Neural cell (in vitro differentiated cells): Measurements from ENCODE around the gene DOCK2. TPM values are rescaled to one million over a fixed set of nuclear protein-coding genes. Genes with fewer than 3 reads are reported as not detected.

Experiments
- H2AFZ ChIP-seq: fragments of 200-600, 300-800 bp; sonication (generic), shearing (Covaris generic); 2 replicates; pipeline ENCODE4 v1.6.0; 2014; ENCODE audit warnings: low read depth, mild to moderate bottlenecking, antibody characterized with exemption, low read length, moderate library complexity
- H3F3A ChIP-seq: fragments of 200-600 bp; shearing (Covaris generic); 2 replicates; pipeline ENCODE4 v1.6.1; 2016; ENCODE audit warnings: mild to moderate bottlenecking, moderate library complexity, mixed read lengths, antibody characterized with exemption, low read length; ENCODE audit not compliant: insufficient read depth, poor library complexity, severe bottlenecking
- H3K27ac ChIP-seq: fragments of 200-600, 300-800 bp; sonication (generic), shearing (Covaris generic); 2 replicates; pipeline ENCODE4 v1.5.1; 2014; ENCODE audit warnings: mild to moderate bottlenecking, low read length, moderate library complexity
- H3K27me3 ChIP-seq: fragments of 300-800, 200-600 bp; sonication (generic), shearing (Covaris generic); 2 replicates; pipeline ENCODE4 v1.6.0; 2014; ENCODE audit warnings: mild to moderate bottlenecking, low read depth, low read length, moderate library complexity; ENCODE audit not compliant: insufficient read depth
- H3K36me3 ChIP-seq: fragments of 300-800, 200-600 bp; sonication (generic), shearing (Covaris generic); 2 replicates; pipeline ENCODE4 v1.5.1; 2014; ENCODE audit warnings: mild to moderate bottlenecking, antibody characterized with exemption, low read length, moderate library complexity; ENCODE audit not compliant: insufficient read depth
- H3K4me2 ChIP-seq: fragments of 300-800, 200-600 bp; sonication (generic), shearing (Covaris generic); 2 replicates; pipeline ENCODE4 v1.6.0; 2014; ENCODE audit warnings: mild to moderate bottlenecking, low read length
- H3K4me3 ChIP-seq: fragments of 300-800, 200-600 bp; sonication (generic), shearing (Covaris generic); 2 replicates; pipeline ENCODE4 v1.5.1; 2014; ENCODE audit warnings: mild to moderate bottlenecking, low read length, moderate library complexity
- H3K79me2 ChIP-seq: fragments of 200-600 bp; shearing (Covaris generic); replicated peaks from 2 replicates; pipeline ENCODE4 v1.6.0; 2014; ENCODE audit warnings: mild to moderate bottlenecking, low read length, moderate library complexity; ENCODE audit not compliant: insufficient read depth
- H3K9ac ChIP-seq: fragments of 300-800, 200-600 bp; sonication (generic), shearing (Covaris generic); 2 replicates; pipeline ENCODE4 v1.6.1; 2016; ENCODE audit warnings: mild to moderate bottlenecking, low read length, mixed read lengths
- H3K9me2 ChIP-seq: fragments of 200-600 bp; shearing (Covaris generic); 2 replicates; pipeline ENCODE4 v1.6.1; 2016; ENCODE audit warnings: mild to moderate bottlenecking, low read length, mixed read lengths; ENCODE audit not compliant: insufficient read depth
- H3K9me3 ChIP-seq: fragments of 200-600, 300-800 bp; sonication (generic), shearing (Covaris generic); 2 replicates; pipeline ENCODE4 v1.6.1; 2016; ENCODE audit warnings: mild to moderate bottlenecking, mixed run types, low read length, moderate library complexity, mixed read lengths
- H4K20me1 ChIP-seq: fragments of 200-600 bp; shearing (Covaris generic); 2 replicates; pipeline ENCODE4 v1.6.1; 2016; ENCODE audit warnings: mild to moderate bottlenecking, mixed run types; ENCODE audit not compliant: insufficient read depth
- EP300 ChIP-seq: fragments of 450-650 bp; conservative IDR thresholded peaks from 2 replicates; pipeline ENCODE4 v1.6.1; 2014; ENCODE audit warnings: antibody characterized with exemption, mild to moderate bottlenecking, moderate library complexity; ENCODE audit not compliant: poor library complexity, severe bottlenecking
- EZH2 ChIP-seq: fragments of 200-600, 300-800 bp; shearing (Covaris generic), sonication (generic); IDR thresholded peaks from 2 replicates; pipeline ENCODE4 v1.6.1; 2014; ENCODE audit warnings: antibody characterized with exemption, low read length, borderline replicate concordance, mild to moderate bottlenecking; ENCODE audit not compliant: insufficient read depth, poor library complexity, severe bottlenecking
- MXI1 ChIP-seq: fragments of 450-650 bp; conservative IDR thresholded peaks from 2 replicates; pipeline ENCODE4 v1.6.1; 2014; ENCODE audit warnings: antibody characterized with exemption, mild to moderate bottlenecking; ENCODE audit not compliant: poor library complexity, severe bottlenecking
- POLR2AphosphoS5 ChIP-seq: IDR thresholded peaks from 2 replicates; pipeline ENCODE4 v1.6.1; 2012
- RAD21 ChIP-seq: fragments of 450-650 bp; conservative IDR thresholded peaks from 2 replicates; pipeline ENCODE4 v1.6.1; 2014; ENCODE audit warnings: antibody characterized with exemption, mild to moderate bottlenecking, moderate library complexity
- SMC3 ChIP-seq: fragments of 450-650 bp; conservative IDR thresholded peaks from 2 replicates; pipeline ENCODE4 v1.6.1; 2014; ENCODE audit warnings: antibody characterized with exemption, mild to moderate bottlenecking, moderate library complexity; ENCODE audit not compliant: poor library complexity
- TAF1 ChIP-seq: IDR thresholded peaks from 2 replicates; pipeline ENCODE4 v1.6.1; 2012; ENCODE audit warnings: low read depth
- polyA plus RNA-seq: library from polyadenylated mRNA; depleted of rRNA; stranded (reverse); fragments of >200 nt; gene quantifications from 2 replicates; pipeline ENCODE4 v1.2.3, GENCODE V29; 2014
- TF ChIP-seq, protein P1 (sequence below): IDR thresholded peaks from 2 replicates; pipeline ENCODE4 v1.6.1; 2012; ENCODE audit warnings: borderline replicate concordance
- TF ChIP-seq, protein P2 (sequence below): fragments of 450-650 bp; IDR thresholded peaks from 2 replicates; pipeline ENCODE4 v1.5.1; 2014; ENCODE audit warnings: antibody characterized with exemption, mild to moderate bottlenecking, moderate library complexity; ENCODE audit not compliant: poor library complexity, severe bottlenecking

The DOCK2 gene
- polyA plus RNA-seq, 1 donor from 2014 or later, result 0.15 TPM

DNA sequence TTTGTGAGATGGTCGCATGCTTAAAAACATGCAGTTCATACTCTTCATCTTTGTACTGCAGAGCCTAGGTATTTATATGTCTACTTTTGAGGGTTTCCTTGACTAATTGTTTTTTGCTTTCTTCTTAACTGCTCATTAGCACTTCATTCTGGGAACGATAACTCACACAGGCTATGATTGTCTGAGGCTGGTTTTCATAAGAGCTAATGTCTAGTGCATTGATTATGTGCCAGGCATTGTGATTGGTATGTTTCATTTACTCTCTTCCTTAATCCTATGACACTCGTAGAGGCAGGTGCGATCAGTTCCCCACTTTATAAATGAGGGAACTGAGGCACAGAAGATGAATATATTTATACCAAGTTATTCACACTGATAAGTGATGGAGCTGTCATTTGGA, 249.6 kb downstream of the DOCK2 start:
- H3K9ac ChIP-seq, result no peak overlapping the region

GRCh38 chr5:169889572-169889971, 252.5 kb downstream of the DOCK2 start:
- Histone ChIP-seq H3K9ac (no peak overlapping the region), H3K27me3 (no peaks in the 10 kb centered on the region), H3F3A (no peaks in the 10 kb centered on the region), H2AFZ (no peak overlapping the region), H3K4me3 (no peak overlapping the region), H4K20me1 (no peaks in the 10 kb centered on the region), H3K4me2 (no peak overlapping the region), H3K9me2 (no peaks in the 10 kb centered on the region), H3K36me3 (no peaks in the 10 kb centered on the region), H3K79me2 (no peaks in the 10 kb centered on the region), H3K9me3 (no peaks in the 10 kb centered on the region), H3K27ac (no peak overlapping the region)
- TF ChIP-seq TAF1, result no peak
- TF ChIP-seq RAD21, result no peak
- no peak for TF ChIP-seq EP300
- TF ChIP-seq, protein P1, sequence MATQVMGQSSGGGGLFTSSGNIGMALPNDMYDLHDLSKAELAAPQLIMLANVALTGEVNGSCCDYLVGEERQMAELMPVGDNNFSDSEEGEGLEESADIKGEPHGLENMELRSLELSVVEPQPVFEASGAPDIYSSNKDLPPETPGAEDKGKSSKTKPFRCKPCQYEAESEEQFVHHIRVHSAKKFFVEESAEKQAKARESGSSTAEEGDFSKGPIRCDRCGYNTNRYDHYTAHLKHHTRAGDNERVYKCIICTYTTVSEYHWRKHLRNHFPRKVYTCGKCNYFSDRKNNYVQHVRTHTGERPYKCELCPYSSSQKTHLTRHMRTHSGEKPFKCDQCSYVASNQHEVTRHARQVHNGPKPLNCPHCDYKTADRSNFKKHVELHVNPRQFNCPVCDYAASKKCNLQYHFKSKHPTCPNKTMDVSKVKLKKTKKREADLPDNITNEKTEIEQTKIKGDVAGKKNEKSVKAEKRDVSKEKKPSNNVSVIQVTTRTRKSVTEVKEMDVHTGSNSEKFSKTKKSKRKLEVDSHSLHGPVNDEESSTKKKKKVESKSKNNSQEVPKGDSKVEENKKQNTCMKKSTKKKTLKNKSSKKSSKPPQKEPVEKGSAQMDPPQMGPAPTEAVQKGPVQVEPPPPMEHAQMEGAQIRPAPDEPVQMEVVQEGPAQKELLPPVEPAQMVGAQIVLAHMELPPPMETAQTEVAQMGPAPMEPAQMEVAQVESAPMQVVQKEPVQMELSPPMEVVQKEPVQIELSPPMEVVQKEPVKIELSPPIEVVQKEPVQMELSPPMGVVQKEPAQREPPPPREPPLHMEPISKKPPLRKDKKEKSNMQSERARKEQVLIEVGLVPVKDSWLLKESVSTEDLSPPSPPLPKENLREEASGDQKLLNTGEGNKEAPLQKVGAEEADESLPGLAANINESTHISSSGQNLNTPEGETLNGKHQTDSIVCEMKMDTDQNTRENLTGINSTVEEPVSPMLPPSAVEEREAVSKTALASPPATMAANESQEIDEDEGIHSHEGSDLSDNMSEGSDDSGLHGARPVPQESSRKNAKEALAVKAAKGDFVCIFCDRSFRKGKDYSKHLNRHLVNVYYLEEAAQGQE, result no peak
- TF ChIP-seq POLR2AphosphoS5, result no peak
- TF ChIP-seq MXI1, result no peak
- no peak for TF ChIP-seq EZH2
- TF ChIP-seq, protein P2, sequence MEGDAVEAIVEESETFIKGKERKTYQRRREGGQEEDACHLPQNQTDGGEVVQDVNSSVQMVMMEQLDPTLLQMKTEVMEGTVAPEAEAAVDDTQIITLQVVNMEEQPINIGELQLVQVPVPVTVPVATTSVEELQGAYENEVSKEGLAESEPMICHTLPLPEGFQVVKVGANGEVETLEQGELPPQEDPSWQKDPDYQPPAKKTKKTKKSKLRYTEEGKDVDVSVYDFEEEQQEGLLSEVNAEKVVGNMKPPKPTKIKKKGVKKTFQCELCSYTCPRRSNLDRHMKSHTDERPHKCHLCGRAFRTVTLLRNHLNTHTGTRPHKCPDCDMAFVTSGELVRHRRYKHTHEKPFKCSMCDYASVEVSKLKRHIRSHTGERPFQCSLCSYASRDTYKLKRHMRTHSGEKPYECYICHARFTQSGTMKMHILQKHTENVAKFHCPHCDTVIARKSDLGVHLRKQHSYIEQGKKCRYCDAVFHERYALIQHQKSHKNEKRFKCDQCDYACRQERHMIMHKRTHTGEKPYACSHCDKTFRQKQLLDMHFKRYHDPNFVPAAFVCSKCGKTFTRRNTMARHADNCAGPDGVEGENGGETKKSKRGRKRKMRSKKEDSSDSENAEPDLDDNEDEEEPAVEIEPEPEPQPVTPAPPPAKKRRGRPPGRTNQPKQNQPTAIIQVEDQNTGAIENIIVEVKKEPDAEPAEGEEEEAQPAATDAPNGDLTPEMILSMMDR, result no peak

More for the DNA sequence above, 249.6 kb downstream of the DOCK2 start:
- no peak overlapping the region for H3K4me2 ChIP-seq
- no peak overlapping the region for H3K4me3 ChIP-seq
- H4K20me1 ChIP-seq, result no peaks in the 10 kb centered on the region
- no peaks in the 10 kb centered on the region for H3F3A ChIP-seq
- no peaks in the 10 kb centered on the region for H3K36me3 ChIP-seq
- H2AFZ ChIP-seq, result no peak overlapping the region
- TF ChIP-seq, protein P1, result no peak
- TF ChIP-seq EZH2 (no peak), POLR2AphosphoS5 (no peak), EP300 (no peak), TAF1 (no peak), SMC3 (no peak), MXI1 (no peak), RAD21 (no peak)
- TF ChIP-seq, protein P2, result no peak
- H3K27me3 ChIP-seq, result no peaks in the 10 kb centered on the region
- H3K27ac ChIP-seq, result no peak overlapping the region
- no peaks in the 10 kb centered on the region for H3K9me2 ChIP-seq
- no peaks in the 10 kb centered on the region for H3K9me3 ChIP-seq
- H3K79me2 ChIP-seq, result no peaks in the 10 kb centered on the region
